A204.1 (cell line): ENCODE data around the gene TTC34.
"Not testable (repeated sequence)": the region's sequence is repeated elsewhere in the genome, so short reads cannot be mapped to it uniquely, and the experiment has no call there.

Source experiments
- FAIRE-seq: peaks from 2 replicates; lab custom pipeline; 2012; peaks lifted over from hg19 to GRCh38; lab: Jason Lieb, UNC

The TTC34 gene

DNA sequence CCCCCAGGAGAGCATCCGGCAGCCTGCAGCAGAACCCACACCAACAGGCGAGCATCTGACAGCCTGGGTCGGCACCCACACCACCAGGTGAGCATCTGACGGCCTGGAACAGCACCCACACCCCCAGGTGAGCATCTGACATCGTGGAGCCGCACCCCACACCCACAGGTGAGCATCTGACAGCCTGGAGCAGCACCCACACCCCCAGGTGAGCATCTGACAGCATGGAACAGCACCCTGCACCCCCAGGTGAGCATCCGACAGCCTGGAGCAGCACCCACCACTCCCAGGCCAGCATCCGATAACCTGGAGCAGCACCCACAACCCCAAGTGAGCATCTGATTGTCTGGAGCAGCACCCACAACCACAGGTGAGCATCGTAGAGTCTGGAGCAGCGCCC, 124.8 kb downstream of the TTC34 start:
- not testable (repeated sequence) for FAIRE-seq

DNA sequence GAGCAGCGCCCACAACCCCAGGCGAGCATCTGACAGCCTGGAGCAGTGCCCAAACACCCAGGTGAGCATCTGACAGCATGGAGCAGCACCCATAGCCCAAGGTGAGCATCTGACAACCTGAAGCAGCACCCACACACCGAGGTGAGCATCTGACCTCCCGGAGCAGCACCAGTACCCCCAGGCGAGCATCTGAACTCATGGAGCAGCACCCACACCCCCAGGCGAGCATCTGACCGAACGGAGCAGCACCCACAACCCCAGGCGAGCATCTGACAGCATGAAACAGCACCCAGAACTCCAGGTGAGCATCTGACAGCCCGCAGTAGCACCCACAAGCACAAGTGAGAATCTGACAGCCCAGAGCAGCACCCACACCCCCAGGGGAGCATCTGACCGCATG, 129.8 kb downstream of the TTC34 start:
- FAIRE-seq: not testable (repeated sequence)

DNA sequence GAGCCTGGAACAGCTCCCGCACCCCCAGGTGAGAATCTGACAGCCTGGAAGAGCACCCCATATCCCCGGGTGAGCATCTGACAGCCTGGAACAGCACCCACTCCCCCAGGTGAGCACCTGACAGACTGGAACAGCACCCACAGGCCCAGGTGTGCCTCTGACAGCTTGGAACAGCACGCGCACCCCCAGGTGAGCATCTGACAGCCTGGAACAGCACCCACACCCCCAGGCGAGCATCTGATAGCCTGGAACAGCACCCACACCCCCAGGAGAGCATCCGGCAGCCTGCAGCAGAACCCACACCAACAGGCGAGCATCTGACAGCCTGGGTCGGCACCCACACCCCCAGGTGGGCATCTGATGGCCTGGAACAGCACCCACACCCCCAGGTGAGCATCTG, 141.7 kb downstream of the TTC34 start:
- not testable (repeated sequence) for FAIRE-seq

DNA sequence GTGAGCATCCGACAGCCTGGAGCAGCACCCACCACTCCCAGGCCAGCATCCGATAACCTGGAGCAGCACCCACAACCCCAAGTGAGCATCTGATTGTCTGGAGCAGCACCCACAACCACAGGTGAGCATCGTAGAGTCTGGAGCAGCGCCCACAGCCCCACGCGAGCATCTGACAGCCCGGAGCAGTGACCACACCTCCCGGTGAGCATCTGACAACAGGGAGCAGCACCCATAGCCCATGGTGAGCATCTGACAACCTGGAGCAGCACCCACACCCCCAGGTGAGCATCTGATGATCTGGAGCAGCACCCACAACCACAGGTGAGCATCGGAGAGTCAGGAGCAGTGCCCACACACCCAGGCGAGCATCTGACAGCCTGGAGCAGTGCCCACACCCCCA, 143.6 kb downstream of the TTC34 start:
- not testable (repeated sequence) for FAIRE-seq

DNA sequence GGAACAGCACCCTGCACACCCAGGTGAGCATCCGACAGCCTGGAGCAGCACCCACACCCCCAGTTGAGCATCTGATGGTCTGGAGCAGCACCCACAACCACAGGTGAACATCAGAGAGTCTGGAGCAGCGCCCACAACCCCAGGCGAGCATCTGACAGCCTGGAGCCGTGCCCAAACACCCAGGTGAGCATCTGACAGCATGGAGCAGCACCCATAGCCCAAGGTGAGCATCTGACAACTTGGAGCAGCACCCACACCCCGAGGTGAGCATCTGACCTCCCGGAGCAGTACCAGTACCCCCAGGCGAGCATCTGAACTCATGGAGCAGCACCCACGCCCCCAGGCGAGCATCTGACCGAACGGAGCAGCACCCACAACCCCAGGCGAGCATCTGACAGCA, 144.4 kb downstream of the TTC34 start:
- not testable (repeated sequence) for FAIRE-seq

DNA sequence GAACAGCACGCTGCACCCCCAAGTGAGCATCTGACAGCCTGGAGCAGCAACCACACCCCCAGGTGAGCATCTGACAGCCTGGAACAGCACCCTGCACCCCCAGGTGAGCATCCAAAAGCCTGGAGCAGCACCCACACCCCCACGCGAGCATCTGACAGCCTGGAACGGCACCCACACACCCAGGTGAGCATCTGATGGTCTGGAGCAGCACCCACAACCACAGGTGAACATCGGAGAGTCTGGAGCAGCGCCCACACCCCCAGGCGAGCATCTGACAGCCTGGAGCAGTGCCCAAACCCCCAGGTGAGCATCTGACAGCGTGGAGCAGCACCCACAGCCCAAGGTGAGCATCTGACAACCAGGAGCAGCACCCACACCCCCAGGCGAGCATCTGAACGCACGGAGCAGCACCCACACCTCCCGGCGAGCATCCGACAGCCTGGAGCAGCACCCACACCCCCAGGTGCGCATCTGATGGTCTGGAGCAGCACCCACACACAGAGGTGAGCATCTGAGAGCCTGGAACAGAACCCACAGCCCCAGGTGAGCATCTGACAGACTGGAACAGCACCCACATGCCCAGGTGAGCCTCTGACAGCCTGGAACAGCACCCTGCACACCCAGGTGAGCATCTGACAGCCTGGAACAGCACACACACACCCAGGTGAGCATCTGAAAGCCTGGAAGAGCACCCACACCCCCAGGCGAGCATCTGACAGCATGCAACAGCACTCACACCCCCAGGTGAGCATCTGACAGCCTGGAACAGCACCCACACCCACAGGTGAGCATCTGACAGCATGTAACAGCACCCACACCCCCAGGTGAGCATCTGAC, 145.7 kb downstream of the TTC34 start:
- not testable (repeated sequence) for FAIRE-seq

DNA sequence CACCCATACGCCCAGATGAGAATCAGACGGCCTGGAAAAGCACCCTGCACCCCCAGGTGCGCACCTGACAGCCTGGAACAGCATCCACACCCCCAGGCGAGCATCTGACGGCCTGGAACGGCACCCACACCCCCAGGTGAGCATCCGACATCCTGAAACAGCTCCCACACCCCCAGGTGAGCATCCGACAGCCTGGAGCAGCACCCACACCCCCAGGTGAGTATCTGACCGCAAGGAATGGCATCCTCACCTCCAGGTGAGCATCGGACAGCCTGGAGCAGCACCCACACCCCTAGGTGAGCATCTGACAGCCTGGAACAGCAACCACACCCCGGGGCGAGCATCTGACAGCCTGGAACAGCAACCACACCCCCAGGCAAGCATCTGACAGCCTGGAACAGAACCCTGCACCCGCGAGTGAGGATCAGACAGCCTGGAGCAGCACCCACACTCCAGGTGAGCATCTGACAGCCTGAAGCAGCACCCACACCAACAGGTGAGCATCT, 147.0 kb downstream of the TTC34 start:
- FAIRE-seq: not testable (repeated sequence)

DNA sequence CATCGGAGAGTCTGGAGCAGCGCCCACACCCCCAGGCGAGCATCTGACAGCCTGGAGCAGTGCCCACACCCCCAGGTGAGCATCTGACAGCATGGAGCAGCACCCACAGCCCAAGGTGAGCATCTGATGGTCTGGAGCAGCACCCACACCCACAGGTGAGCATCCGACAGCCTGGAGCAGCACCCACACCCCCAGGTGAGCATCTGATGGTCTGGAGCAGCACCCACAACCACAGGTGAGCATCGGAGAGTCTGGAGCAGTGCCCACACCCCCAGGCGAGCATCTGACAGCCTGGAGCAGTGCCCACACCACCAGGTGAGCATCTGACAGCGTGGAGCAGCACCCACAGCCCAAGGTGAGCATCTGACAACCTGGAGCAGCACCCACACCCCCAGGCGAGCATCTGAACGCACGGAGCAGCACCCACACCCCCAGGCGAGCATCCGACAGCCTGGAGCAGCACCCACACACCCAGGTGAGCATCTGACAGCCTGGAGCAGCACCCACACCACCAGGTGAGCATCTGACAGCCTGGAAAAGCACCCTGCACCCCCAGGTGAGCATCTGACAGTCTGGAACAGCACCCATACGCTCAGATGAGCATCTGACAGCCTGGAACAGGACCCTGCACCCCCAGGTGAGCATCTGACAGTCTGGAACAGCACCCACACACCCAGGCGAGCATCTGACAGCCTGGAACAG, 147.6 kb downstream of the TTC34 start:
- FAIRE-seq: not testable (repeated sequence)

DNA sequence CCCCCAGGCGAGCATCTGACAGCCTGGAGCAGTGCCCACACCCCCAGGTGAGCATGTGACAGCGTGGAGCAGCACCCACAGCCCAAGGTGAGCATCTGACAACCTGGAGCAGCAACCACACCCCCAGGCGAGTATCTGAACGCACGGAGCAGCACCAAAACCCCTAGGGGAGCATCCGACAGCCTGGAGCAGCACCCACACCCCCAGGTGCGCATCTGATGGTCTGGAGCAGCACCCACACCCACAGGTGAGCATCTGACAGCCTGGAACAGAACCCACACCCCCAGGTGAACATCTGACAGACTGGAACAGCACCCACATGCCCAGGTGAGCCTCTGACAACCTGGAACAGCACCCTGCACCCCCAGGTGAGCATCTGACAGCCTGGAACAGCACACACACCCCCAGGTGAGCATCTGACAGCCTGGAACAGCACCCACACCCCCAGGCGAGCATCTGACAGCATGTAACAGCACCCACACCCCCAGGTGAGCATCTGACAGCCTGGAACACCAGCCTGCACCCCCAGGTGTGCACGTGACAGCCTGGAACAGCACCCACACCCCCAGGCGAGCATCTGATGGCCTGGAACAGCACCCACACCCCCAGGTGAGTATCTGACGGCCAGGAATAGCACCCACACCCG, 148.4 kb downstream of the TTC34 start:
- FAIRE-seq: not testable (repeated sequence)

DNA sequence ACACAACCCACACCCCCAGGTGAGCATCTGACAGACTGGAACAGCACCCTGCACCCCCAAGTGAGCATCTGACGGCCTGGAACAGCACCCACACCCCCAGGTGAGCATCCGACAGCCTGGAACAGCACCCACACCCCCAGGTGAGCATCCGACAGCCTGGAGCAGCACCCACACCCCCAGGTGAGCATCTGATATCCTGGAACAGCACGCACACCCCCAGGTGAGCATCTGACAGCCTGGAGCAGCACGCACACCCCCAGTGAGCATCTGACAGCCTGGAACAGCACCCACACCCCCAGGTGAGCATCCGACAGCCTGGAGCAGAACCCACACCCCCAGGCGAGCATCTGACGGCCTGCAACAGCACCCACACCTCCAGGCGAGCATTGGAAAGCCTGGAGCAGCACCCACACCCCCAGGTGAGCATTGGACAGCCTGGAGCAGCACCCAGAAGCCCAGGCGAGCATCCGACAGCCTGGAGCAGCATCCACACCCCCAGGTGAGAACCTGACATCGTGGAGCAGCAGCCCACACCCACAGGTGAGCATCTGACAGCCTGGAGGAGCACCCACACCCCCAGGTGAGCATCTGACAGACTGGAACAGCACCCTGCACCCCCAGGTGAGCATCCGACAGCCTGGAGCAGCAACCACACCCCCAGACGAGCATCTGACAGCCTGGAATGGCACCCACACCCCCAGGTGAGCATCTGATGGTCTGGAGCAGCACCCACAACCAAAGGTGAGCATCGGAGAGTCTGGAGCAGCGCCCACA, 149.2 kb downstream of the TTC34 start:
- not testable (repeated sequence) for FAIRE-seq

DNA sequence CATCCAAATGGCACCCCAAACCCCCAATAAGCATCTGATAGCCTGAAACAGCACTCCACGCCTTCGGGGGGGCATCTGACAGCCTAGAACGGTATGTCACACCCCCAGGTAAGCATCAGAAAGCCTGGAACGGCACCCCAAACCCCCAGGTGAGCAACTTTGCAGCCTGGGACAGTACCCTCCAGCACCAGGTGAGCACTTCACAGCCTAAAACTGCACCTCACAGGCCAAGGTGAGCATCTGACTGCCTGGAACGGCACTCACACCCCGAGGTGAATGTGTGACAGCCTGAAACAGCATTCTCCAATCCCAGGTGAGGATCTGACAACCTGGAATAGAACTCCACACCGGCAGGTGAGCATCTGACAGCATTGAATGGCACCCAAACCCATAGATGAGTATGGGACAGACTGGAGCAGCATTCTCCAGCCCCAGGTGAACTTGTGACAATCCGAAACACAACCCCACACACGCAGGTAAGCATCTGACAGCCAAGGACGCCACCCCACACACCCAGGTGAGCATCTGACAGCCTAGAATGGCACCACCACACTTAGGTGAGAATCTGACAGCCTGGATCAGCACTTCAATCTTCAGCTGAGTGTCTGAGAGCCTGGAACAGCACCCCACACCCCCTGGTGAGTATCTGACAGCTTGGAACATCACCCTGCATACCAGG, 150.4 kb downstream of the TTC34 start:
- FAIRE-seq: no peak

DNA sequence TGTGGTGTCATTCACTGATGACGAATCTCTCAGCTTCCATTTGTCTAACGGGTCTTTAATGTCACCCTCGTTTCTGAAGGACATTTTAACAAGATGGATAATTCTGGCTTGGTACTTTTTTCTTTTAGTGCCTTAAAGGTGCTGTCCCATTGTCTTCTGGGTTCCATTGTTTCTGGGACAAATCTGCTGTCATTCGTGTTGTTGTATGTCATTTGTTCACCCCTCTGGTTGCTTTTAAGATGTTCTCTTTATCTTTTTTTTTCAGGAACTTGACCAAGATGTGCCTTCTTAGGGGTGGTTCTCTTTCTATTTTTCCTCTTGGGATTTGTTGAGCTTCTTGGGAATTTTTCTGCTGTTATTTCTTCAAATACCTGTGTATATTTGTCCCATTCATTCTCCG, 154.7 kb downstream of the TTC34 start:
- no peak for FAIRE-seq

DNA sequence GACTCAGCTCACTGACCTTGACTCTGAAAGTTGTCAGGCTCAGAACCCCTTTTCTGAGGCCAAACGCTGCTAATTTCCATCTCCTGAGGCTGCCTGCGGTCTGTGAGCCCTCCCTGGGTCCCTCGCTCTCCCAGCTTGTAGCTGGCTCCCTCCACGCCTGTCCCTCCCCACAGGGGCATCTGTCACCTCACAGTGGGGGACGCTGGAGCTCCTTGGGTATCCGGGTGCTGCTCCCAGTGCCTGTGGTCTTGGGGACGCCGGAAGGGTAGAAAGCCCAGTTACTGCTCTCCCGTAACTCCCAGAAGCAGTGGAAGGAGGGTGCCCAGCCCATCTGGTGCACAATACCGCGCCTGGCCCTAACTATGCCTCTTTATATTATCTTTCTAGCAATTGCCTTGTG, 155.7 kb downstream of the TTC34 start:
- FAIRE-seq: no peak

DNA sequence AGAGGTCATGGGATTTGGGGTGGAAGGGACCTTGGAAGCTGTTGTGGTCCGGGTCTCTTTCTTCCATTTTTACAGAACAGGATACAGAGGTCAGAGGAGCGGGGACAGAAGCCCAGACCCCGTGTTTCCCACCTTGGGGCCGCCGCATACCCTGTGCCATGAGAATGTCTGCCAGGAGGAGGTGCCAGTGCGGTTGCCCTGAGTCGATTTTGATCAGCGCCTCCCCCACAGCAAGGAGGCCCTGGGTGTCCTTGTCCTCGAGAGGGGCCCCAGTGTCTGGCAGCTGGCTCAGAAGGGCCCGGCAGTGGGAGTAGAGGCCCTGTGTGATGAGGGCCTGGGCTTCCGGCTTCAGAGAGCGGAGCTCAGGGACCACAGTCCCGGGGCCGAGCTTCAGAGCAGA, 156.3 kb downstream of the TTC34 start:
- no peak for FAIRE-seq

DNA sequence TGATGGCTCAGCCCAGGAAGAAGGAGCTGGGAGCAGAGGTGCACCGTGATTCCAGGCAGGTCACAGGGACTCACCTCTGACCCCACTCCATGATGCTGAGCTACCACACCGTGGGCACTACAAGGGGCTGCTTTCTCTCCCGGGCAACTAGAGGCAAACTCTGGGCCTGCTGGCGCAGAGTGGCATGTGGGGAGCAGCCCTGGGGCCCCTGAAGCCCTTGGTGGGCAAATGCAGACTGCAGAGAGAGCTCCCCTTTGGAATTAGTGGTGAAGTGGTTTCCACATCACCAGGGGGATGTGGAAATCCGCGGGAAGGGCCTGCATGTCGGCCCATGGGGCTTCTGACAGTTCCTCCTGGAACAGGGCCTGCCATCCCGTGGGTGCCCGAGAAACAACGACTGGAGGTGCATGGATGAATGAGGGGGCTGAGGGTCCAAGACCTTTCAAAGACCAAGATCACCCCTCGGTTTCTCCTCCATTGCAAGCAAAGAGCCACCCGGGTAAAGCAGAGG, 156.8 kb downstream of the TTC34 start:
- no peak for FAIRE-seq

DNA sequence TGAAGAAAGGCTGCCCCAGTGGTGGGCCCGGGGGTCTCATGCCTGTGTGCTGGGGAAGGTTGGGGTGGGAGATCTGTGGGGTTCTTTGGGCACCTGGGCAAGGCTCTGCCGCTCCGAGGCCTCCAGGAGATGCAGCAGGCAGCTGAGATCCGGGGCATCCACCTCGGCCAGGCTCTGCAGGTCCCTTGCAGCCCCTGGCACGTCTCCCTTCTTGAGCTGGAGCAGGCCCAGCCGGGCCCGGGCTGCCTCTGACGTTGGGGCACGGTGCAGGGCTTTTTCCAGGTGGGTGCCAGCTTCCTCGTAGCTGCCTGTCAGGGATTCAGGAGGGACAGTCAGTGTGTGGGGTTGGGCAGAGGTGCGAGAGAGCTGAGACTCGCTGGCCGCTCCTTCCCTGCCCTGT, 157.3 kb downstream of the TTC34 start:
- no peak for FAIRE-seq

DNA sequence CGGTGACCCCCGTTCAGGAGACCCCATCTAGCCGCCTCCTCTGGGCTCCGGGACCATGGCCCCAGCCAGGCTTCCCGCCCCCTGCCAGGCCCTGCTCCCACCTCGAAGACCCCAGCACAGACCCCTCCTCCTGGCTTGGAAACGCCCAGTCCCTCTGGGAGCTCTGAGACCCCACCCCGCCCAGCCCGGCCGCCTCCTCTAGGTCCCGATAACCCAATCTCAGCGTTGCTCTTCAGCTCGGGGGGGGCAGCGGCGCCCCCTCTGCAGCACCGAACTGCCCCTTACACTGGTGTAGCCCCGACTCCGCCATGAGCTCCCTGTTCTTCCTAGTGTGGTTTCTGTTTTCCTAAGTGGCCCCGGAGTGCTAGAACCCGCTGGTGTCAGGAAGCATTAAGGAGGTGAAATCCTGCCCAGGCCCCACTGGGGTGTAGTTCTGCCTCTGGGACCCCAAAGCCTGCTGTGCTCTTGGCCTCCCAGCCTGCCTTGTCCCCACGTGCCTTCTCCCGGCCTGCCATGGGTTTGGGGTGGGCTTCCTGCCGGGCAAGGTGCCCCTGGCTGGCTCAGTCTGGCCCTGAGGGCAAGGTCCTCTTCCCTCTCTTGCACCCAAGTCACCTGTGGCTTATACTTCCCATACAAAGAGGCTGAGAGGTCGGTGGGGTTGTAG, 157.9 kb downstream of the TTC34 start:
- no peak for FAIRE-seq

DNA sequence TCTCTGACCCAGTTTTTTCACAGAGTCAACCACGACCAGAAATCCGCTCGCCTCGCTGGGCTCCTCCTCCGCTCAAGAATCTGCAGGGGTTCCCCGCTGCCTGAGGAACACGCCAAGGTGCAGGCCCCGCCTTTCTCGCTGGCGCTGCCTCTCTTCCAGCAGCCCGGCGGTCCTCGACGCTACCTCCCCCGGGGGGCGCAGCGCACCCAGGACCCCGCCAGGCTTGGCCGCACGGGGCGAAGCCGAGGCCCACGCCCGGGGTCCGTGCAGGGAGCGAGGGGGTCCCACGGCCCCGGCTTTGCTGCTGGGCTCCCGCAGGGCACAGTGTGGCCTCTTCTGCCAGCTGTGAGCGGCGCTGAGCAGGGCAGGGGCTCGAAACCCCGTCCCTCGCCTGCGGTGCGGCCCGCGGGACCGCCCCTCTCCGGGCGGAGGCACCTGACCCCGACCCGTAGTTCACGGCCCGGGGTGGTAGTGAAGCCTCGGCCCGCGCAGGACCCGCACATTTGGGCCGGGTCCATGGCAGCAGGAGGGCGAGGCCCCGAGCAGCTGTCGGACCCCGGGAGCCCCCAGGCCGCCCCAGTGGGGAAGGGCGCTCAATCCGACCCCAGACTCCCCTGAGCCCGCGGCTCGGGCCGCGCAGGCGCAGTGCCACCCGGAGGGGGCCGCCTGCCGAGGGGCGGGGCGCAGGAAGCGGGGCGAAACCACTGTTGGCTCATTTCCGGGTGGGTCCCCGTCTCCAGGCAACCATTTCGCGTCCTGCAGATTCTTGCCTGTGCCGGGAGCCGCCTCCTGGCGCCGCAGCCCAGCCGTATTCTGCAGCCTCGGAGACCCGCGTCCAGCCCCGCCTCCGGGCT, 158.7 kb downstream of the TTC34 start:
- no peak for FAIRE-seq

DNA sequence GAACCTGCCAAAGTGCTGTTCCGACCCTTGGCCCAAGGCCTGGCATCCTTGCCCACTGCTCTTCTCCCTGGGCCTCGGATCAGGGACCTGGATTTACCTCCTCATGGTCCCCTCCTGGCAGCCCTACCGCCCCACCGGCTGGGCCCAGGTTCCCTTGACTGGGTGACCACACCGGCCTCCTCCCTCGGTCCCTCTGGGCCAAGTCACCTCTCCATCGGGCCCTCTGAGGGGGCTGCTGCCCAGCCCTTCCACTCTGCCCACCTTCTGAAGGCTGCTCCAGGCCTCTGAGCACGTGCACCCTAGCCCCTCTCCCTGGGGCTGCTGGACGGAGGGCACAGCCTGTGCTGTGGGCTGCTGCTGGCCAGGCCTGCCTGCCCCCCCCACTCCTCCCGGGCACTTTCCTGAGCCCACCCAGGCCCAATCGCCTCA, 159.3 kb downstream of the TTC34 start:
- no peak for FAIRE-seq
